Bronchial smooth muscle cell (primary cell): Measurements from ENCODE around the gene CNTN4. TPM values are rescaled to one million over a fixed set of nuclear protein-coding genes. Genes with fewer than 3 reads are reported as not detected.

ENCODE experiments used
- total RNA-seq: library from RNA; depleted of rRNA; stranded (reverse); fragments of >200 nt; gene quantifications from 2 replicates; pipeline ENCODE4 v1.2.1, GENCODE V29; 2014

The CNTN4 gene
- not detected in 2 replicates for total RNA-seq

DNA sequence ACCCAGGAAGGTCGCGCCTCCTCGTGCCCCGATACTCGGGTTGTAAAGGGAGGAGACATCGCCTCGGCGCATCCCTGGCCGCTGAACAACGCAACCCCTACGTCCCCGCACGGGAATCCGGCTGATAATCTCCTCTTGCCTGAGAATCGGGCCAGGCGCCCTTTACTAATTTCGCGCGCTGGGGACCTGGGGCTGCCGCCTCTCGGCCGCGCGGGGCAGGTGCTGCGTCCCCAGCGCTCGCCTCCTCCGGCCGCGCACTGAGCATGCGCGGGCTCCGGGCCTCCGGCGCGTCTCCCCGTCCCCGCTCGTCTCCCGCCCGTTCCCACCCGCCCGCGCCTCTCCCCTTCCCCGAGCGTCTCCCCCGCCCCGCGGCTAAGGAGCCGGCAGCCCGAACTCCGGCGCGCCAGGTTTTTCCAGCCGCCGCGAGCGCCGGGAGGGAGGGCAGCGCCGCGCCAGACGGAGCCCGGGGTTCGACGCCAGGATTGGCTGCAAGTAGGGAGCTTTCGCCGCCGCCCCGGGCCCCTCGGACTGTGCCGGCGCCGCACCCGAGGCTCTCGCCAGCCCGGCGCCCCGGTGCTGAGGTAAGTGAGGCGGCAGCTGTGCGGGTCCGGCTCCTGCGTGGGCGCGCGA is at the start of gene CNTN4:
TSS of gene CNTN4 (plus strand) at position 469 of the 630 bp plus-strand sequence.

